Liver (tissue), 3 donors: ENCODE results near the gene NEB.

Source experiments
- CTCF ChIP-seq: fragments of 150-350 bp; IDR thresholded peaks from 2 replicates; pipeline ENCODE4 v1.5.1; 2017; ENCODE audit warnings: improper control_type of control experiment, low read depth, low read length; ENCODE audit not compliant: missing input control
- FOXA1 ChIP-seq: IDR thresholded peaks from 2 replicates; pipeline ENCODE4 v1.6.1; 2016; ENCODE audit warnings: antibody characterized with exemption
- MAX ChIP-seq: IDR thresholded peaks from 2 replicates; pipeline ENCODE4 v1.6.1; 2016; ENCODE audit warnings: antibody characterized with exemption
- RAD21 ChIP-seq, 2 donors: IDR thresholded peaks; 2 replicates each; pipeline ENCODE4 v1.6.1; 2016; ENCODE audit warnings: antibody characterized with exemption in 2 of 2, mild to moderate bottlenecking in 2 of 2
- REST ChIP-seq: IDR thresholded peaks from 2 replicates; pipeline ENCODE4 v1.6.1; 2016; ENCODE audit warnings: antibody characterized with exemption, mild to moderate bottlenecking
- RXRA ChIP-seq, 2 donors: IDR thresholded peaks; 2 replicates each; pipeline ENCODE4 v1.6.1; 2017 to 2018; ENCODE audit warnings: antibody characterized with exemption in 2 of 2, mild to moderate bottlenecking in 1 of 2
- SP1 ChIP-seq: IDR thresholded peaks from 2 replicates; pipeline ENCODE4 v1.6.1; 2018; ENCODE audit warnings: antibody characterized with exemption, mild to moderate bottlenecking
- TAF1 ChIP-seq: conservative IDR thresholded peaks from 2 replicates; pipeline ENCODE4 v1.6.1; 2016; ENCODE audit warnings: antibody characterized with exemption, mild to moderate bottlenecking
- donor health status: healthy.
- donor health status: healthy.

GRCh38 chr2:151483546-151483945 lies 250.7 kb downstream of the NEB start:
- TF ChIP-seq CTCF = no peak
- TF ChIP-seq FOXA1 = no peak
- TF ChIP-seq SP1 = no peak
- no peak for TF ChIP-seq RXRA (IDR thresholded peaks at IDR 0.05)
- no peak for TF ChIP-seq REST
- TF ChIP-seq MAX = no peak
- TF ChIP-seq TAF1 = no peak
- no peak for TF ChIP-seq RAD21 (IDR thresholded peaks at IDR 0.05)
